Peyer's patch (tissue), 4 donors: ENCODE data around the gene RABEPK. TPM values are rescaled to one million over a fixed set of nuclear protein-coding genes. Genes with fewer than 3 reads are reported as not detected.
A peak's percentile ranks its signal among the peaks of the same experiment; 100 is the strongest.

ENCODE experiments used
- DNase-seq, 3 donors: peaks; one replicate each; pipeline ENCODE4 v3.0.0-alpha.2; 2017 to 2019
- H3K27ac ChIP-seq, 4 donors: fragments of 200-600 bp; sonication (generic); one replicate each; pipeline ENCODE4 v1.5.1; 2016 to 2019
- H3K27me3 ChIP-seq, 2 donors: fragments of 200-600 bp; sonication (generic); one replicate each; pipeline ENCODE4 v1.5.1; 2019
- H3K36me3 ChIP-seq, 3 donors: fragments of 200-600 bp; sonication (generic); one replicate each; pipeline ENCODE4 v1.5.1; 2016 to 2019
- H3K4me1 ChIP-seq, 4 donors: fragments of 200-600 bp; sonication (generic); one replicate each; pipeline ENCODE4 v1.5.1; 2016 to 2019
- H3K4me3 ChIP-seq, 4 donors: fragments of 200-600 bp; sonication (generic); 1 replicate in 3 of 4; 2 replicates in 1 of 4; pipeline ENCODE4 v1.5.1; 2016 to 2019; ENCODE audit warnings: mild to moderate bottlenecking in 1 of 4
- H3K9me3 ChIP-seq, 4 donors: fragments of 200-600 bp; sonication (generic); one replicate each; pipeline ENCODE4 v1.5.1; 2016 to 2019; ENCODE audit warnings: mild to moderate bottlenecking in 1 of 4
- POLR2A ChIP-seq, 2 donors: fragments of 450-650 bp; IDR thresholded peaks; one replicate each; pipeline ENCODE4 v1.5.1; 2017; ENCODE audit warnings: antibody characterized with exemption in 2 of 2, mild to moderate bottlenecking in 2 of 2, moderate library complexity in 2 of 2
- total RNA-seq, 4 donors: library from RNA; depleted of rRNA; stranded (reverse); fragments of >200 nt; gene quantifications; one replicate each; pipeline ENCODE4 v1.1.0, GENCODE V29; 2016
- TF ChIP-seq, protein P1 (sequence below), 6 experiments: fragments of 450-650 bp in 4 of 6; fragments of 200-600 bp in 2 of 6; sonication (generic) in 1 of 6; IDR thresholded peaks; one replicate each; pipeline ENCODE4 v1.5.1; 2017 to 2019; ENCODE audit warnings: antibody characterized with exemption in 6 of 6, mild to moderate bottlenecking in 3 of 6, moderate library complexity in 1 of 6

Gene RABEPK
- total RNA-seq, 4 donors from 2014 or later = 6.3 to 9.2 (median 7.7) TPM

DNA sequence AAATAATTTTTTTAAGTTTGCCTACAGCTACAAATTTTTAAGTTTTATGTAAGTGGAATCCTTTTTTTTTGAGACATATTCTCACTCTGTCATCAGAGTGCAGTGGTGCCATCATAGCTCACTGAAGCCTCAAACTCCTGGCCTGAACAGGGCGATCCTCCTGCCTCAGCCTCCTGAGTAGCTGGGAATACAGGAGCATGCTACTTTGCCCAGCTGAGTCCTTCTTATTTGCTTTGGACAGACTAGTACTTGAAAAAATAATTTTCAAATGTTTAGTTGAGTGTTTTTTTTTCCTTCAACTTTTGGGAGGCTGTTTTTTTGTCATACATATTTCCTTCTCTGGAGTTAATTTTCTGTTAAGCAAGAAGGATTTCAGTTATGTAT is 68.7 kb downstream of the RABEPK start:
- no peak overlapping the region for H3K27ac ChIP-seq
- H3K36me3 ChIP-seq = no peaks in the 10 kb centered on the region
- H3K27me3 ChIP-seq = no peaks in the 10 kb centered on the region
- no peak overlapping the region for H3K4me3 ChIP-seq
- H3K9me3 ChIP-seq = no peaks in the 10 kb centered on the region
- DNase-seq = no peak
- no peak for TF ChIP-seq POLR2A (IDR thresholded peaks at IDR 0.05)
- TF ChIP-seq, protein P1, sequence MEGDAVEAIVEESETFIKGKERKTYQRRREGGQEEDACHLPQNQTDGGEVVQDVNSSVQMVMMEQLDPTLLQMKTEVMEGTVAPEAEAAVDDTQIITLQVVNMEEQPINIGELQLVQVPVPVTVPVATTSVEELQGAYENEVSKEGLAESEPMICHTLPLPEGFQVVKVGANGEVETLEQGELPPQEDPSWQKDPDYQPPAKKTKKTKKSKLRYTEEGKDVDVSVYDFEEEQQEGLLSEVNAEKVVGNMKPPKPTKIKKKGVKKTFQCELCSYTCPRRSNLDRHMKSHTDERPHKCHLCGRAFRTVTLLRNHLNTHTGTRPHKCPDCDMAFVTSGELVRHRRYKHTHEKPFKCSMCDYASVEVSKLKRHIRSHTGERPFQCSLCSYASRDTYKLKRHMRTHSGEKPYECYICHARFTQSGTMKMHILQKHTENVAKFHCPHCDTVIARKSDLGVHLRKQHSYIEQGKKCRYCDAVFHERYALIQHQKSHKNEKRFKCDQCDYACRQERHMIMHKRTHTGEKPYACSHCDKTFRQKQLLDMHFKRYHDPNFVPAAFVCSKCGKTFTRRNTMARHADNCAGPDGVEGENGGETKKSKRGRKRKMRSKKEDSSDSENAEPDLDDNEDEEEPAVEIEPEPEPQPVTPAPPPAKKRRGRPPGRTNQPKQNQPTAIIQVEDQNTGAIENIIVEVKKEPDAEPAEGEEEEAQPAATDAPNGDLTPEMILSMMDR (IDR thresholded peaks at IDR 0.05) = no peak
- H3K4me1 ChIP-seq = peaks cover 0 to 27% (median 0%) of the 10 kb centered on the region in 4 donors

DNA sequence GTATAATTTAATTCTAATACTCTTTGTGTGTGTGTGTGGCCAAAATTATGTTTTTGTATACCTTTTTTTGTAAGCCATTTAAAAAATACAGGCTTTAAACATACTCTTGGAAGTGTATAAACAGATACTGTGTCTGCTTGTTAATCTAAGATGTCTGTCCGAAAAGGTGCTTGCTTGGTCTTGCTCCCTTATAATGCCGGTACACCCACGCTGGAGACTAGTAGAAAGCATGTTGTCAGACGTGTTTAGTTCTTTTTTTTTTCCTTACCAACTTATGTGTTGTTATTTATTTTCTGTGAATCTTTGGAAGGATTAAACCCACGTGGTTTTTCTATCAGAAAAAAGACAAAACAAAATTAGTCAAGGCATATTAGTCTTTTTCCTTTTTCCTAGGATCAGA is 70.7 kb downstream of the RABEPK start:
- H3K4me3 ChIP-seq = no peak overlapping the region
- DNase-seq = no peak
- H3K4me1 ChIP-seq = peaks cover 0 to 20% (median 0%) of the 10 kb centered on the region in 4 donors
- no peak for TF ChIP-seq POLR2A (IDR thresholded peaks at IDR 0.05)
- TF ChIP-seq, protein P1 (IDR thresholded peaks at IDR 0.05) = no peak
- no peaks in the 10 kb centered on the region for H3K36me3 ChIP-seq
- H3K27me3 ChIP-seq = no peaks in the 10 kb centered on the region
- H3K9me3 ChIP-seq = no peaks in the 10 kb centered on the region
- no peak overlapping the region for H3K27ac ChIP-seq

DNA sequence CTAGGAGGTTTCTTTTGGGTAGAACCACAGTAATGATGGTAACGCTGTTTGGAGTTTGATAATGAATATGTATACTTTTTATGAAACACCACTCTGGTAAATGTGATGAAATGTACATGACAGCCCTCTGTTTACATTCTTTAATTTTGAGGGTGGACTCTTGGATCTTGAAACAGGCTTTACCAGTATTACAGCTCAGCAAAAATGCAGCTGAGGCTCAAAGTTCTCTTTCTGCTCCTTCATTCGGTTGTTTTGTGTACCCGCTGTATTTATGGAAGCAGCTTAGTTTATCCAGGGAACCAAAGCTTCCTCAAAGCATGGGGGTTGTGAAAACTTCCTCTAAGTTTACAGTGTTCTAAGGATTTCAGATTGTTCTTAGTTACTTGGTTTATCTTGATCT is 72.4 kb downstream of the RABEPK start:
- Histone ChIP-seq H3K4me3 (no peak overlapping the region), H3K36me3 (no peaks in the 10 kb centered on the region), H3K27me3 (no peaks in the 10 kb centered on the region), H3K9me3 (no peaks in the 10 kb centered on the region), H3K27ac (peak overlapping the region in 1 of 4 donors; percentile 23), H3K4me1 (peaks cover 0 to 20% (median 0%) of the 10 kb centered on the region in 4 donors)
- no peak for DNase-seq
- TF ChIP-seq, protein P1 (IDR thresholded peaks at IDR 0.05) = no peak
- TF ChIP-seq POLR2A (IDR thresholded peaks at IDR 0.05) = no peak

DNA sequence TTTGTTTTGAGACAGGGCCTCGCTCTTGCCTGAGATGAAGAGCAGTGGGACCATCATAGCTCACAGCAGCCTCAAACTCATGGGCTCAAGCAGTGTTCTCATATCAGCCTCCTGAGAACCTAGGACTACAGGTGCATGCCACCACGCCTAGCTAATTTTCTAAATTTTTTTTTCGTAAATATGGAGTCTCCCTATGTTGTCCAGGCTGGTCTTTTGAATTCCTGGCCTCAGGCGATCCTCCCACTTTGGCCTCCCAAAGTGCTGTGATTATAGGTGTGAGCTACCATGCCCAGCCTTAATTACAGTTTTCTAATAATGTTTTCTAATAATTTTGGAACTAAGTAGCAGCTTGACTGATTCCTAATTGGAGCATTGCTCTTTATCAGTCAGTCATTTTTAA is 76.4 kb downstream of the RABEPK start:
- no peak overlapping the region for H3K27ac ChIP-seq
- TF ChIP-seq POLR2A (IDR thresholded peaks at IDR 0.05) = no peak
- TF ChIP-seq, protein P1 (IDR thresholded peaks at IDR 0.05) = no peak
- no peaks in the 10 kb centered on the region for H3K9me3 ChIP-seq
- H3K4me3 ChIP-seq = no peak overlapping the region
- DNase-seq = no peak
- H3K36me3 ChIP-seq = no peaks in the 10 kb centered on the region
- H3K27me3 ChIP-seq = no peaks in the 10 kb centered on the region
- peaks cover 0 to 15% (median 0%) of the 10 kb centered on the region in 4 donors for H3K4me1 ChIP-seq

DNA sequence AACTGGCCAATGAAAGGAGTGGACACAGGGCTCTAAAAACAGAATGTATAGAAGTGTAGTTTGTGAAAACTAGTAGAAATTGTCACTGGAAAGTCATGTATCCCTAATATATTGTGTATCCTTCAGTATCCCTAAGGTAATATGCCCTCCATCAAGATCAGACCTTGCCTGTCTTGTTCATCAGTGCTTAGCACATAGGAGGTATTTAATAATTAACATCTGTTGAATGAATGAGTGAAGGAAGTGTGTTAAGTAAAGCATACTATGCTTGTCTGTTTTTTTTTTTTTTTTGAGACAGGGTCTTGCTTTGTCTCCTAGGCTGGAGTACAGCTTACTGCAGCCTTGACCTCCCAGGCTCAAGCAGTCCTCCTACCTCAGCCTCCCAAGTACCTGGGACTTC is 77.1 kb downstream of the RABEPK start:
- Histone ChIP-seq H3K27ac (no peak overlapping the region), H3K9me3 (no peaks in the 10 kb centered on the region), H3K27me3 (no peaks in the 10 kb centered on the region), H3K4me3 (no peak overlapping the region), H3K36me3 (no peaks in the 10 kb centered on the region), H3K4me1 (peaks cover 0 to 9% (median 0%) of the 10 kb centered on the region in 4 donors)
- TF ChIP-seq, protein P1 (IDR thresholded peaks at IDR 0.05) = no peak
- no peak for TF ChIP-seq POLR2A (IDR thresholded peaks at IDR 0.05)
- DNase-seq = no peak

DNA sequence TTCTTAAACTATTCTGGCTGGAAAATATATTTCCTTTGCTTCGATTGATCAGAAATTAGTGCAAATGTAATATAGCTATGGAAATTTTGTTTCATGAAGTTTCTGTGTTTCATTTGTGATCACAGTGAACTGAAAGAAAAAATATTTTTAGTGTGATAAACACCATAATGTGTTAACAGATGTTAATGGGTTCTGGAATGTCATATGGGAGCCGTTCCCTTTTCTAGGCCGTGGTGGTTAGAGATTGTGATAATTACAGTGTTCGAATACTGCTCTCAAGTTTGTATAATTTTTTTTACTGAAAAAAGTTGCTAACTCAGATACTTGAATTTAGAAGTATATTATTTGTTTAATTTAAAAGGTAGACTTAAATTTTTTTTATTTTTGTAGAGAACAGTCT is 80.6 kb downstream of the RABEPK start:
- Histone ChIP-seq H3K4me1 (no peaks in the 10 kb centered on the region), H3K4me3 (no peak overlapping the region), H3K27me3 (no peaks in the 10 kb centered on the region), H3K9me3 (no peaks in the 10 kb centered on the region), H3K27ac (no peak overlapping the region), H3K36me3 (no peaks in the 10 kb centered on the region)
- TF ChIP-seq POLR2A (IDR thresholded peaks at IDR 0.05) = no peak
- TF ChIP-seq, protein P1 (IDR thresholded peaks at IDR 0.05) = no peak
- DNase-seq = no peak
